Measurements from ENCODE around the gene CCDC178.

- no peak for TF ChIP-seq EZH2phosphoT487 (conservative IDR thresholded peaks at IDR 0.05; ENCODE audit: low read length)
- no peak for TF ChIP-seq CTCF (IDR thresholded peaks at IDR 0.05; ENCODE audit: insufficient read depth, low read length, poor library complexity, severe bottlenecking)
These were observed 333.0 kb downstream of the CCDC178 start for GRCh38 chr18:33107511-33107910.

Data from SU-DHL-6 (cell line).